Measurements from ENCODE around the gene EVI5. TPM values are rescaled to one million over a fixed set of nuclear protein-coding genes. Genes with fewer than 3 reads are reported as not detected.
"Not testable (repeated sequence)": the region's sequence is repeated elsewhere in the genome, so short reads cannot be mapped to it uniquely, and the experiment has no call there.

Gene EVI5
- total RNA-seq, 1 donor from 2014 or later: 13.7 TPM

- Mint-ChIP-seq H3K36me3 (peaks cover 19% of the 10 kb centered on the region), H3K27ac (no peak overlapping the region), H3K27me3 (ENCODE audit: insufficient read depth, low read depth) (peaks cover 2% of the 10 kb centered on the region)
These were observed 10.5 kb downstream of the EVI5 start for GRCh38 chr1:92774407-92774806.

GRCh38 chr1:92773749-92774148 lies 11.2 kb downstream of the EVI5 start:
- H3K36me3 ChIP-seq; H3K27me3 Mint-ChIP-seq (ENCODE audit: insufficient read depth, low read depth); H3K4me2 ChIP-seq; H3K4me3 ChIP-seq; H3K4me1 ChIP-seq; H3K4me3 Mint-ChIP-seq; H3K27ac Mint-ChIP-seq; H3K27me3 ChIP-seq; H3K4me1 Mint-ChIP-seq; H3K9ac ChIP-seq; DNase-seq (ENCODE audit: low spot score); H3K27ac ChIP-seq; H3K9me3 ChIP-seq (ENCODE audit: low read depth); H4K20me1 ChIP-seq (ENCODE audit: low read depth); H2AFZ ChIP-seq (replicated peaks): not testable (repeated sequence)
- peaks cover 11% of the 10 kb centered on the region for H3K9me3 Mint-ChIP-seq
- Histone ChIP-seq H3K79me2 (ENCODE audit: low read depth) (peaks cover 65% of the 10 kb centered on the region), H3F3A (ENCODE audit: low read depth) (peaks cover 13% of the 10 kb centered on the region)
- peaks cover 20% of the 10 kb centered on the region for H3K36me3 Mint-ChIP-seq

More at GRCh38 chr1:92774407-92774806, 10.5 kb downstream of the EVI5 start:
- Mint-ChIP-seq H3K4me1 (peaks cover 2% of the 10 kb centered on the region), H3K4me3 (no peak overlapping the region), H3K9me3 (peaks cover 8% of the 10 kb centered on the region)
- Histone ChIP-seq H3K27ac (peak overlapping the region; percentile 64), H3K36me3 (no peaks in the 10 kb centered on the region), H3K27me3 (no peaks in the 10 kb centered on the region), H3K9me3 (ENCODE audit: low read depth) (no peaks in the 10 kb centered on the region), H2AFZ (replicated peaks) (no peak overlapping the region), H3K4me3 (no peak overlapping the region), H3K9ac (no peak overlapping the region), H3K4me1 (peaks cover 7% of the 10 kb centered on the region), H3F3A (ENCODE audit: low read depth) (peaks cover 13% of the 10 kb centered on the region), H3K4me2 (peak overlapping the region; percentile 44), H3K79me2 (ENCODE audit: low read depth) (peaks cover 66% of the 10 kb centered on the region), H4K20me1 (ENCODE audit: low read depth) (no peaks in the 10 kb centered on the region)
- TF ChIP-seq EZH2 (IDR thresholded peaks at IDR 0.05): no peak
- TF ChIP-seq CTCF (IDR thresholded peaks at IDR 0.05): no peak
- no peak for TF ChIP-seq EZH2phosphoT487 (IDR thresholded peaks at IDR 0.05)
- DNase-seq (ENCODE audit: low spot score): peak; percentile 15

- H3K4me1 Mint-ChIP-seq: peaks cover 2% of the 10 kb centered on the region
- peaks cover 14% of the 10 kb centered on the region for H3K9me3 Mint-ChIP-seq
- Histone ChIP-seq H3K4me2 (no peak overlapping the region), H3K9ac (no peak overlapping the region), H2AFZ (replicated peaks) (no peak overlapping the region), H3K4me1 (peaks cover 7% of the 10 kb centered on the region), H3K79me2 (ENCODE audit: low read depth) (peaks cover 54% of the 10 kb centered on the region), H4K20me1 (ENCODE audit: low read depth) (peaks cover 6% of the 10 kb centered on the region), H3F3A (ENCODE audit: low read depth) (peaks cover 8% of the 10 kb centered on the region), H3K27me3 (no peaks in the 10 kb centered on the region), H3K4me3 (no peak overlapping the region), H3K36me3 (no peaks in the 10 kb centered on the region), H3K9me3 (ENCODE audit: low read depth) (no peaks in the 10 kb centered on the region), H3K27ac (no peak overlapping the region)
- TF ChIP-seq EZH2 (IDR thresholded peaks at IDR 0.05) (no peak), CTCF (IDR thresholded peaks at IDR 0.05) (no peak), EZH2phosphoT487 (IDR thresholded peaks at IDR 0.05) (no peak)
- no peak overlapping the region for H3K4me3 Mint-ChIP-seq
- no peak overlapping the region for H3K27ac Mint-ChIP-seq
- H3K27me3 Mint-ChIP-seq (ENCODE audit: insufficient read depth, low read depth): no peaks in the 10 kb centered on the region
- no peak for DNase-seq (ENCODE audit: low spot score)
- H3K36me3 Mint-ChIP-seq: peaks cover 14% of the 10 kb centered on the region
These were observed 15.1 kb downstream of the EVI5 start for GRCh38 chr1:92769856-92770255.

GRCh38 chr1:92768915-92769314 lies 16.0 kb downstream of the EVI5 start:
- Mint-ChIP-seq H3K36me3 (peaks cover 14% of the 10 kb centered on the region), H3K27ac (no peak overlapping the region), H3K4me1 (no peaks in the 10 kb centered on the region), H3K27me3 (ENCODE audit: insufficient read depth, low read depth) (no peaks in the 10 kb centered on the region), H3K4me3 (no peak overlapping the region), H3K9me3 (peaks cover 14% of the 10 kb centered on the region)
- Histone ChIP-seq H3K9me3 (ENCODE audit: low read depth) (no peaks in the 10 kb centered on the region), H3K79me2 (ENCODE audit: low read depth) (peaks cover 49% of the 10 kb centered on the region), H3K27ac (no peak overlapping the region), H3F3A (ENCODE audit: low read depth) (no peaks in the 10 kb centered on the region), H3K4me3 (no peak overlapping the region), H4K20me1 (ENCODE audit: low read depth) (peaks cover 6% of the 10 kb centered on the region), H3K27me3 (no peaks in the 10 kb centered on the region), H3K36me3 (no peaks in the 10 kb centered on the region), H3K4me1 (no peaks in the 10 kb centered on the region), H2AFZ (replicated peaks) (no peak overlapping the region), H3K4me2 (no peak overlapping the region), H3K9ac (no peak overlapping the region)
- TF ChIP-seq CTCF (IDR thresholded peaks at IDR 0.05): no peak
- no peak for TF ChIP-seq EZH2 (IDR thresholded peaks at IDR 0.05)
- no peak for TF ChIP-seq EZH2phosphoT487 (IDR thresholded peaks at IDR 0.05)
- no peak for DNase-seq (ENCODE audit: low spot score)

All from neural progenitor cell (in vitro differentiated cells).